ENCODE data around the gene SNX30.
A peak's percentile ranks its signal among the peaks of the same experiment; 100 is the strongest.

Gene SNX30

DNA sequence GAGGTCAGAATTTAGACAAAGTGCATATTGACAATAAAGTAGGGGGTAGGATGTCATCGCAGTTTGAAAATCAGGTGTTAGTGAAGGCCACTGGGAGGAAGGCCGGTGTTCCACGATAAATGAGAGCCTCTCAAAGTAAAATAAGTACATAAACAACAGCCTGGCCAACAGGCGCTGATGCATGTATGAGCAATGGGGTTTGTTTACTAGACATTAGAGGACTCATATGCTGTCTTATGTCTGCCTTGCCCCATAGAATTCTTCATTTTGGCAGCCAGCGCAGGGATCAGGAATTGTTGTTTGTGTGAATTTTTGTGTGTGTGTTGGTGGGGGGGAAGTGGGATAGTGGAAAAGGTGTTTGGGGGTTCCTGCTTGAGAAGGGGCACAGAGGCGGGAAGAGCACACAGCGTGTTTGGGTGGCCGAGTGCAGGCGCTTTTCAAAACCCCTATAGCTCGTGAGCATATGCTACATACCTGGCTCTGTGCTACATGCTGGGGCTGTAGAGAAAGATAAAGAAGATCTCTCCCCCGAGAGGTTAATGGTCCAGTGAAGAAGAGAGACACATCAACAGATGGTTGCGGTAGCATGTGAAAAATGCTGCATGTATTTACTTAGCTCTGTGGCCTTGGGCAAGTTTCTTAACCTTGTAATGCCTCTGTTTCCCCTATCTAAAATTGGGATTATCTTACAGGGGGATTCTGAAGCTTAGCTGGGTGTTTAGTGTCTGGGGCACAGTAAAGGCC is 11.5 kb downstream of the SNX30 start:
- DNase-seq (ENCODE audit: low read depth): no peak
- TF ChIP-seq, protein P1, sequence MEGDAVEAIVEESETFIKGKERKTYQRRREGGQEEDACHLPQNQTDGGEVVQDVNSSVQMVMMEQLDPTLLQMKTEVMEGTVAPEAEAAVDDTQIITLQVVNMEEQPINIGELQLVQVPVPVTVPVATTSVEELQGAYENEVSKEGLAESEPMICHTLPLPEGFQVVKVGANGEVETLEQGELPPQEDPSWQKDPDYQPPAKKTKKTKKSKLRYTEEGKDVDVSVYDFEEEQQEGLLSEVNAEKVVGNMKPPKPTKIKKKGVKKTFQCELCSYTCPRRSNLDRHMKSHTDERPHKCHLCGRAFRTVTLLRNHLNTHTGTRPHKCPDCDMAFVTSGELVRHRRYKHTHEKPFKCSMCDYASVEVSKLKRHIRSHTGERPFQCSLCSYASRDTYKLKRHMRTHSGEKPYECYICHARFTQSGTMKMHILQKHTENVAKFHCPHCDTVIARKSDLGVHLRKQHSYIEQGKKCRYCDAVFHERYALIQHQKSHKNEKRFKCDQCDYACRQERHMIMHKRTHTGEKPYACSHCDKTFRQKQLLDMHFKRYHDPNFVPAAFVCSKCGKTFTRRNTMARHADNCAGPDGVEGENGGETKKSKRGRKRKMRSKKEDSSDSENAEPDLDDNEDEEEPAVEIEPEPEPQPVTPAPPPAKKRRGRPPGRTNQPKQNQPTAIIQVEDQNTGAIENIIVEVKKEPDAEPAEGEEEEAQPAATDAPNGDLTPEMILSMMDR (IDR thresholded peaks at IDR 0.05; ENCODE audit: low read depth, low read length): no peak
- TF ChIP-seq, protein P2, sequence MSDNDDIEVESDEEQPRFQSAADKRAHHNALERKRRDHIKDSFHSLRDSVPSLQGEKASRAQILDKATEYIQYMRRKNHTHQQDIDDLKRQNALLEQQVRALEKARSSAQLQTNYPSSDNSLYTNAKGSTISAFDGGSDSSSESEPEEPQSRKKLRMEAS (IDR thresholded peaks at IDR 0.05; ENCODE audit: low read depth, low read length): no peak
- TF ChIP-seq POLR2A (IDR thresholded peaks at IDR 0.05; ENCODE audit: extremely low read depth, insufficient read length) (no peak), MYC (IDR thresholded peaks at IDR 0.05; ENCODE audit: low read depth, low read length) (no peak)
- H3K4me3 ChIP-seq (ENCODE audit: low read depth, low read length): no peak overlapping the region

DNA sequence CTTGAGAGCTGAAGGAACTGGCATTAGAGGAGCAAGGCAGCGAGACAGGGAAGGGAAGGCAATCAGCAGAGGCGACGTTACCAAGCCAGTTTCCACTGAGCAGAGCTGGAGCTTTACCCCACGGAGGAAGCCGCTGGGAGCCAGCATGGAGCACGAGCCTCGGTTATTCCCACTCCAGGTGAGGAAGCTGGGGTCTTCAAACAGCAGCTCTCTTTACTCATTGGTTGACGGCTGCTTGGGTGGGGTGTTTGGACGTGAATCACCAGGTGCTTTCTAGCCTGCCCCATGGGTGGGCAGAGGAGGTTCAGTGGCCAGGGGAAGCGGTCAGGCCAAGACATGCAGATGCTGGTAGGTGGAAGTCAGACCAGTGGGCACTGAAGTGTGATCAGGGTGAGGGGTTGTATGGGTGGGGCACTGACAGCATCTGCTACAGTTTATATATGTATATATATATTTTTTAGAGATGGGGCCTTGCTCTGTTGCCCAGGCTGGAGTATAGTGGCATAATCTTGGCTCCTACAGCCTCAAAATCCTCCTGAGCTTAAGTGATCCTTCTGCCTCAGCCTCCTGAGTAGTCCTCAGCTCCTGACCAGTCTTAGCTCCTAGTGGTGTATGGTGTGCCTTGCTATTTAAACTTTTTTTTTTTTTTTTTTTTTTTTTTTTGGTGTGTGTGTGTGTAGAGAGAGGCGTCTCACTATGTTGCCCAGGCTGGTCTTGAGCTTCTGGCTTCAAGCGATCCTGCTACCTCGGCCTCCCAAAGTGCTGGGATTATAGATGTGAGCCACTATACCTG is 12.4 kb downstream of the SNX30 start:
- TF ChIP-seq MYC (IDR thresholded peaks at IDR 0.05; ENCODE audit: low read depth, low read length) (no peak), POLR2A (IDR thresholded peaks at IDR 0.05; ENCODE audit: extremely low read depth, insufficient read length) (no peak)
- TF ChIP-seq, protein P2 (IDR thresholded peaks at IDR 0.05; ENCODE audit: low read depth, low read length): no peak
- TF ChIP-seq, protein P1 (IDR thresholded peaks at IDR 0.05; ENCODE audit: low read depth, low read length): no peak
- no peak for DNase-seq (ENCODE audit: low read depth)
- H3K4me3 ChIP-seq (ENCODE audit: low read depth, low read length): no peak overlapping the region

DNA sequence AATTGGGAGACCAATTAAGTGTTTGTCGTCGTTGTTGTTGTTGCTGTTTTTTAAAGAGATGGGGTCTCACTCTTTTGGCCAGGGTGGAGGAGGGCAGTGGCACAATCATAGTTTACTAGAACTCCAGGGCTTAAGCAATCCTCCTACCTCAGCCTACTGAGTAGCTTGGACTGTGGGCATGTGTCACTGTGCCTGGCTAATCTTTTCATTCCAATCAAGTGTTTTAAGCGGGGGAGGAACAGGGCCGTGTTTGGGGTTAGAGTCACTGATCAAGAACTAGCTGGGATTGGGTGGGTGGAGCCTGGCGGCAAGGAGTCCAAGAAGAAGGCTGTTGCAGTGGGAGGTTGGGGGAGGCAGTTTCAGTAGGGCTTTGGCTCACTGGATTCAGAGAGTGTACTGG is 13.8 kb downstream of the SNX30 start:
- peak; percentile 19 for DNase-seq (ENCODE audit: low read depth)

DNA sequence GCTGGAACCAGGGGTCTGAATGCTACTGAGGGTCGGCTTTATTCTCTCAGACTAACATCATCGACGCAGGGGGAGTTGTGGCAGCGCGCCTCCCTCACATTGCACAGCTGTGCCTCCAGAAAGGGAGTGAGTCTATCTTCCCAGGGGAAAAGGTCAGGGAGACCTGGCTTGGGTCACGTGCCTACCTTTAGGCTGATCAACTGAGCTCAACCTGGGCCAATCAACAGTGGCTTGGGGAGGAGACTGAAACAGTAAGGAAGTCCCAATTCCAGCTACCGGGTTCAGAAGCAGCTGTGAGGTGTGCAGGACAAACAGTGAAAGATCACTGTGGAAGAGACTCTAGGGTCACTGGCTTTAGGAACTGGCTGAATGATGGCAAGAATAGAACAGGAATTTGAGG is 14.3 kb downstream of the SNX30 start:
- DNase-seq (ENCODE audit: low read depth): no peak
- no peak overlapping the region for H3K4me3 ChIP-seq (ENCODE audit: low read depth, low read length)
- no peak for TF ChIP-seq POLR2A (IDR thresholded peaks at IDR 0.05; ENCODE audit: extremely low read depth, insufficient read length)
- TF ChIP-seq, protein P2 (IDR thresholded peaks at IDR 0.05; ENCODE audit: low read depth, low read length): no peak
- no peak for TF ChIP-seq MYC (IDR thresholded peaks at IDR 0.05; ENCODE audit: low read depth, low read length)
- TF ChIP-seq, protein P1 (IDR thresholded peaks at IDR 0.05; ENCODE audit: low read depth, low read length): no peak

More for the DNA sequence above, 13.8 kb downstream of the SNX30 start:
- TF ChIP-seq MYC (IDR thresholded peaks at IDR 0.05; ENCODE audit: low read depth, low read length): no peak
- no peak overlapping the region for H3K4me3 ChIP-seq (ENCODE audit: low read depth, low read length)

DNA sequence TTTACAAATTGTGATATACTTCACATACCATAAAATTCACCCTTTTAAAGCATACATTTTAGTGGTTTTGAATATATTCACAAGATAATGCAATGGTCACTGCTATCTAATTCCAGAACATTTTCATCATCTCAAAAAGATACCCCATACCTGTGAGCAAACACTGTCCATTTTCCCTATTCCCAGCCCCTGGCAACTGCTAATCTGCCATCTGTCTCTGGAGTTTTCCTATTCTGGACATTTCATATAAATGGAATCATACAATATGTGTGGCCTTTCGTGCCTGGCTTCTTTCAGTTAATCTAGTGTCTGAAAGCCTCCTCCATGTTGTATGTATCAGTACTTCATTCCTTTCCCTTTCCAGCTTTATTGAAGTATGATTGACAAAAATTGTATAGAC is 14.7 kb downstream of the SNX30 start:
- no peak for DNase-seq (ENCODE audit: low read depth)

More for the DNA sequence above, 14.7 kb downstream of the SNX30 start:
- no peak for TF ChIP-seq POLR2A (IDR thresholded peaks at IDR 0.05; ENCODE audit: extremely low read depth, insufficient read length)
- TF ChIP-seq, protein P2 (IDR thresholded peaks at IDR 0.05; ENCODE audit: low read depth, low read length): no peak
- TF ChIP-seq, protein P1 (IDR thresholded peaks at IDR 0.05; ENCODE audit: low read depth, low read length): no peak
- TF ChIP-seq MYC (IDR thresholded peaks at IDR 0.05; ENCODE audit: low read depth, low read length): no peak
- no peak overlapping the region for H3K4me3 ChIP-seq (ENCODE audit: low read depth, low read length)

Measured in NB4 (cell line).